IPS-11a (cell line): ENCODE measurements around the gene KCNT1.

Experiments used
- H3K4me3 ChIP-seq: one replicate; pipeline ENCODE4 v1.5.1; 2013; ENCODE audit warnings: low read depth, low read length, control low read depth

The KCNT1 gene

DNA sequence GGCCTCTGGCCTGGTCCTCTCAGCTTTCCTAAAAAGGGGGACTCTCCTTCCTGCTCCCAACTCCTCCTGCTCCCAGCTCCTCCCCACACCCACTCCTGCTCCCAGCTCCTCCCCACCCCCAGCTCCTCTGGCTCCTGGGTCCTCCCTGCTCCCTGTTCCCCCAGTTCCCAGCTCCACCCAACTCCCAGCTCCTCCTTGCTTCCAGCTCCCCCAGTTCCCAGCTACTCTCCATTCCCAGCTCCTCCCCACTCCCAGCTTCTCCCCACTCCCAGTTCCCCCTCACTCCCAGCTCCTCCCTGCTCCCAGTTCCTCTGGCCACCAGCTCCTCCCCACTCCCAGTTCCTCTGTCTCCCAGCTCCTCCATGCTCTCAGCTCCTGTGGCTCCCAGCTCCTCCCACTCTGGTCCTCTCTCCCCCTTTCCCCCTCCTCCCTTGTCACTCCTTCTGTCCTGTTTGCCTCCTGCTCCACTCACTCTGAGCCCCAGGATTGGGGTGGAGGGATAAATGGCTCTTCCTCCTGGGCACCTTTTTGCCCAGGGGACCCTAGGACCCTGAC, 75.7 kb downstream of the KCNT1 start:
- no peak overlapping the region for H3K4me3 ChIP-seq

DNA sequence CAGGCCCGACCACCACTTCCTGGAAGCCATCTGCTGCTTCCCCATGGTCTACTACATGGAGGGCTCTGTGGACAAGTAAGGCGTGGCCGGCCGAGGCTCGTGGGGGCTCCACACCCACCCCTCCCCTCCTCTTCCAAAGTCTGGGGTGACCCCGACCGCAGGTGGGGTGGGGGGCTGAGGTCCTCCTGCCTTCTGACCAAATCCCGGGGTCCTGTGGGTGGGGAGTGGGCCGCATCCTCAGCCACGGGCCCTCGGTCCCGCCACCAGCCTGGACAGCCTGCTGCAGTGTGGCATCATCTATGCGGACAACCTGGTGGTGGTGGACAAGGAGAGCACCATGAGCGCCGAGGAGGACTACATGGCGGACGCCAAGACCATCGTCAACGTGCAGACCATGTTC, 76.4 kb downstream of the KCNT1 start:
- no peak overlapping the region for H3K4me3 ChIP-seq

DNA sequence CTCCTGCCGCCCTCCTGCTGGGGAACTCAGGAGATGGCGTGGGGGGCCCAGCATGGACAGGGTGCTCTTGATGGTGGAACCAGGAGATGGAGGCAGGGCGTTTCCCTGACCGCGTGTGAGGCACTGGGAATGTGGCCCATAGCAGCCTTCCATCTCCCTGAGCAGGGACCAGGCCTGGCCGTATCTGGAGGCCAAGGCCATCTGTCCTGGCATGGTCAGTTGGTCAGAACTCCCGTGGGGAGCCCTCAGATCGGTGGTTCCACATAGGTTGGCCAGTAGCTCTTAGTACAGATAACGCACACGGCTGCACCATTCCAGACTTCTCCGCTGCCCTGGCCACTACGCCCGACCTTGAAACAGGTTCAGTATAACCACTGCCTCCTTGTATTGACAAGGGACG, 77.6 kb downstream of the KCNT1 start:
- no peak overlapping the region for H3K4me3 ChIP-seq

DNA sequence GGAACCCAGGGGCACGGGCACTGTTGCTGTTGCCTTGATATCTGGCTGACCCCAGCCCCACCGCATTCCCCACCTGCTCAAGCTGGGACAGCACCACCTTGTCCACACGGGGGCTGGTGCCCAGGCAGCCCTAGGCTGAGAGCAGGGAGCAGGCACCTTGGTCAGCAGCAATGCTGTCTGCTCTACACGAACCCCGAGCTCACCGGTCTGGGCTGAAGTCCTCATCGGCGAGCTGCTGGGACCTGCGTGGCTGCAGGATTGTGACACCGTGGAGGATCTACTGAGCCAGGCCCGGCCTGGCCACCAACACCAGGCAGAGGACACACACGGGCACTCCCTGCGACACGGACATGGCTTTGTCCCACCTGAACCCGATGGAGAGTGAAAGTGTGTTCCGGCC, 78.1 kb downstream of the KCNT1 start:
- H3K4me3 ChIP-seq: no peak overlapping the region

DNA sequence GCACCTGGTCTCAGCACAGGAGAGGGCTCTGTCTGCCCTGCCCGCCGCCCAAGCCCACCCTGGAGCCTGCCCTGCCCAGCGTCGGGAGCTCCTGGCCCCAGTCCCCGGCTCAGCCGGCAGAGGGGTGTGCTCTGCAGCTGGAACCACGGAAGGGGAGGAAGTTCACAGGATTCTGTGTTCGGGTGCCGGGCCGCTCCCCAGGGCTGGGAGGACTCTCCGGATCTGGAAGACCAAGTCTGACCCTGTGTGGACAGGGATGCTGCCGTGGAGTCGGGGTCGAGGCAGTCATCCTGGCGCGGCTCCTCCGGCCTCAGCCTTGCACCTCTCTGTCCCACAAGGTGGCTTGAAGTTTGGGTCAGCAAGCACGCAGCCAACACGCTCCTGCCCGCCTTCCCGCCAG, 78.6 kb downstream of the KCNT1 start:
- no peak overlapping the region for H3K4me3 ChIP-seq

DNA sequence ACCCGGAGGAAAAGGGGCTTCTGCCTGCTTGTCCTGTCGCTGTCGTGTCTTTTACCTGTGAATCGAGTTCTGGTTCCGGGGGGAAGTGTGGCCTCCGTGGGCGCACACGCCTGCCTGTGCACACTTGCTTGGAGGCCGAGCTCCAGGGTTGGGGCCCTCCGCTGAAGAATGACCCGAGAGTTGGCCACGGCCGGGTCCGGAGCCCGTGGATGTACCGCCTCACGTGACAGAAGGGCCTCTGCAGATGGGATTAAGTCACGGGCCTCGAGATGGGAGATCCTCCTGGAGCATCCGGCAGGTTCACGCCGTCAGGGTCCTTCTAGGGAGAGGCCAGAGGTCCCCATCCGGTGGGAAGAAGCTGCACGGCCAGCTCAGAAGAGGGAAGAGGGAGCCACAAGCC, 81.0 kb downstream of the KCNT1 start:
- no peak overlapping the region for H3K4me3 ChIP-seq

DNA sequence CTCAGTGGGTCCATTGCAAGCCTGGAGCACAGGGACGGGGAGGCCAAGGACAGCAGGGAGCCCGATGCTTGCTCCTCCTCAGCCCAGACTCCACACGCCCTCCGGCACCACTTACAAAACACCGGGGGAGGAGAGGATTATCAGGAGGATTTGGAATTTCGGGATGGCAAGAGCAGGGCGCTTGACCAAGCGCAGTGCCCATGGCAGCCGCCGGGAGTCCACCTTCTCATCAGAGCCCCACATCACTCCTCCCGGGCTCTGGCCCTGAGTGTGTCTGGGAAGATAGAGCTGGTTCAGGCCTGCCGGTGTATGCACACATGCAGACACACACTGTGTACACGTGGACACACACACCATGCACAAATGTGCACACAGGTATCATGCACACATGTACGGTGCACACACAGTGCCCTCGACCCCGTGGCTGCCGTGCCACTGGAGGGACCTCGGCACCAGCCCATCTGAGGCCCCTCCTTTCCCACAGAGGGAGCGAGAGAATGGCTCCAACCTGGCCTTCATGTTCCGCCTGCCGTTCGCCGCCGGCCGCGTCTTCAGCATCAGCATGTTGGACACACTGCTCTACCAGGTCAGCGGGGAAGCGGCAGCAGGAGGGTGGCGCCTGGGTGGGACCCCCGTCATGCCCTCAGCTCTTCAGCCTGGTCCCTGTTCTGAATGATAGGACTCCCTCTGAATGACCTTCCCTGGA, 81.7 kb downstream of the KCNT1 start:
- H3K4me3 ChIP-seq: no peak overlapping the region

DNA sequence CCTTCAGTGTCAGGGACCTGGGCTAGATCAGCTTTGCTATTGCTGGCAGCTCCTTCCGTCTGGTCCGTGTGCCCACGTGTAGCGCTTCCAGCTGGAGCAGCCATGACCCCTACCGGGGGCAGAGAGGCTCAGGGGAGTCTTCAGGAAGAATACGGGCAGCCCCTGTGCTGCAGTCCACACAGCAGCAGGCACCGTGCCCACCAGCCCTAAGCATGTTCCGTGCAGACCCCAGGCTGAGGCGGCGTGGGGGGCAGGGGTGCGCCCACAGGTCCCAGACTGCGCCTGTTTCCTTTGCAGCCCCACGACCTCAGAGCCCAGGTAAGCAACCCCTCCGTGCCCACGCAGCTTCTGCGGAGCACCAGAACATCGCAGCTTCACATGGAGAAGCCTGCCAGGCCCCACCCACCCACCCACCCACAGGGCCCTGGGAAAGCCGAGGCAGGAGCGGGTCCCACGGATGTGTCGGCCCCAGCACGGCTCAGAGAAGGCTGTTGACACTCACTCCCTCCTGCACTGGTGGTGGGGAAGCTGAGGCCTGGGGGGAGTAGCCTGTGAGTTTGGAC, 83.1 kb downstream of the KCNT1 start:
- H3K4me3 ChIP-seq: no peak overlapping the region

DNA sequence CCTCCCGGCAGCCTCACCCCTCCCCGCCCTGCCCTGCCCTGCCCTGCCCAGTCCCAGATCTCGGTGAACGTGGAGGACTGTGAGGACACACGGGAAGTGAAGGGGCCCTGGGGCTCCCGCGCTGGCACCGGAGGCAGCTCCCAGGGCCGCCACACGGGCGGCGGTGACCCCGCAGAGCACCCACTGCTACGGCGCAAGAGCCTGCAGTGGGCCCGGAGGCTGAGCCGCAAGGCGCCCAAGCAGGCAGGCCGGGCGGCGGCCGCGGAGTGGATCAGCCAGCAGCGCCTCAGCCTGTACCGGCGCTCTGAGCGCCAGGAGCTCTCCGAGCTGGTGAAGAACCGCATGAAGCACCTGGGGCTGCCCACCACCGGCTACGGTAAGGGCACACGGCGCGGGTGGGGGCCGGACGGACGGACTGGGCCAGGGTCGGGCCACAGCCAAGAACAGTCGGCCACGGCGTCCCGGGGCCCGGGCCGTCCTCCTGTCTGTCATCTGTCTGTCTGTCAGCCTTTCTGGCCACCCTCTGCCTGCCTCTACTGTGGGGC, 84.2 kb downstream of the KCNT1 start:
- no peak overlapping the region for H3K4me3 ChIP-seq

DNA sequence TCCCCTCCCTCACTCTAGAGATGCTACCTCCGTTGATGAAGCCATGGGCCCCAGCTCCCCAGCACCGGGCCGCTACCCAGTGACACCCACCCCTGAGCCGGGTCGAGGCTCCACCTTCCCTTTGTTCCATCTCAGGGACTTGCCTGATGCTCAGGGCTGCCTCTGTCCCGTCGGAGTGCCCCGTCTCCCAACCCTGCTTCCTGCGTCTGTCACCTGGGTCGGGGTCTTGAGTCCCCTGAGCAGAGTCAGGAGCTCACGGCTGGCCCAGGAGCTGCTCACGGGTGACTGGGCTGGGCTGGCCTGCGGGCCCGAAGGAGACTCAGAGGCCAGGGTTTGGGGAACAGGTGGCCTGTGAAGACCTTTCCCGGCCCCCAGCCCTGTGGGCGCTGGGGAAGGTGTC, 85.3 kb downstream of the KCNT1 start:
- no peak overlapping the region for H3K4me3 ChIP-seq

DNA sequence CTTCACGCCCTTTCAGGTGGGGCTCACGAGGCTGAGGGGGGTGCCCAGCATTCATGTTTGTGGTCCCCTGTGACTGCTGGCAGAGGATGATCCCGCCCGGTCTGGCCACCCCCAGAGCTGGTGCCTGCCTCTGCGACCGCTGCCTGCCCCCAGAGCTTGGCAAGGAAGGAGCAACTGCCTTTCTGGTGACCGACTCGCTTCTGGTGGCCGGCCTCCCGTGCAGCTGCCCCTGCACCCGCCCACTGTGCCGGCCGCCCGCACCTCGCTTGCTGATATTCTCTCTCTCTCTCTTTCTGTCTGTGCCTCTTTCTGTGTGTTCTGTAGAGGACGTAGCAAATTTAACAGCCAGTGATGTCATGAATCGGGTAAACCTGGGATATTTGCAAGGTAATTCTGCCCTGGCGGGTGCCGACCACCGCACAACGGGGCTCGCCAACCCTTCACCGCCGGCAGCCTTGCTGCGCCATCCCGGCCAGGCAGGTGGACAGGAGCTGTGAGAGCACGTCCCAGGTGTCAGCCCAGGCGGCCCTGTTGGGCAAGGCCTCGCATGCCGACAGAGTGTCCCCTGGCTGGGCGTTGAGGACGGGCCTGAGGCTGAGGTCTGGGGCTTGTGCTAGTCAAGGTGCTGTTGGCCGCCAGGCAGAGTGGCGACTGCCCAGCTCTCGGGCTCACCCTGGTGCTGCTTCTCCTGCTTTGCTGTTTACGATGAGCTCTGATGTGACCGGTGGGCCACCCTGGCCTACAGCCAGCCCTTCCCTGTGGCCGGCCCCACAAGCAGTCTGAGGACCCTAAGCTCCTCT, 86.0 kb downstream of the KCNT1 start:
- no peak overlapping the region for H3K4me3 ChIP-seq

DNA sequence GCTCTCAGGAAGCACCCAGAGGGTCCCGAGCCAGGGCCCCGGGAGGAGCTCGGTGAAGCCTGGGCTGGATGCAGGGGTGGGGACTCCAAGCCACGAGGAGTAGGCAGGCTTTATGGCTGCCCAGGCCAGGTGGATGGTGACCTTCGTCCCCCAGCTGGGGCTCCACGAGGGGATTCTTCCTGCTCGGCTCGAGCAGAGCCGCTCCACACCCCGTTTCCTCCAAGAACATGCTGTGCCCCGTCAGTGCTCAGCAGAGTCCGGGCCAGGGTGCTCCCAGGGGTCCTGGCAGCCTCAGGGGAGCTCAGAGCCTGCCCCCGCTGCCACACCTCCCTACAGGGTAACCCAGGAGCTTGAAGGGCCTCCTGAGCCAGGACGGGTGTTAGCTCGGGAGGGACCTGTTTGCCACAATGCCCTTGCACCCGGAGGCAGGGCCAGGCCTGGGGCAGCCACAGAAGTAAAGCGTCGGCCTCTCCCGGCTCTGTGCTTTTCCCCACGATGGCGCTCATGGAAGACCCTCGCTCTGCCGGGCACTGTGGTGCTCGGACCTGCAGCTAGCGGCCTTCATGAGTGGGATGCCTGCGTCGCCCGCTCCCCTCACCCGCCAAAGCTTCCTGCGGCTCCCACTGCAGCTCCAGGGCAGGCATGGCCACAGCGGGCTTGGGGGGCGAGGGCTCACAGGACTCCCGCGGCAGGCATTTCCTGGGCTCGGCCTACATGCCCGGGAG, 86.8 kb downstream of the KCNT1 start:
- no peak overlapping the region for H3K4me3 ChIP-seq

DNA sequence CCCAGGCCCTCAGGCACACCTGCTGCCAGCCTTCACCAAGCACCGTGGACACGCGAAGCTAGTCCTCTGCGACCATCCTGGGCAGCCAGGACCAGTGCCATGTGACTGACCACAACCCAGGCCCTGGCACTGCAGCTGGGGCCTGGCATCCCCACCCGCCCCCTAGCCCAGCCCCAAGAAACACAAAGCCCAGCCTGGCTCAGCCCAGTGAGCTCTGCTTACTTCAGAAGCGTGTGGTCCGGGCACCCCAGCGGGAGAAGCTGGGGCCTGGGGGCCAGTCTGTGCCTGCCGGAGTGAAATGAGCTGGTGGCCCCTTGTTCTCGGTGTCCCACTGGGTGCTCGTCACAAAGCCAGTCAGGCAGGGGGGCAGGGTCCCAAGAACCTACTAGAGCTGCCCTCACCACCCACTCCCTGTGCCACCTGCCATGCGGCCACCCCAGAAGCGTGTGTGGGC, 87.9 kb downstream of the KCNT1 start:
- no peak overlapping the region for H3K4me3 ChIP-seq

DNA sequence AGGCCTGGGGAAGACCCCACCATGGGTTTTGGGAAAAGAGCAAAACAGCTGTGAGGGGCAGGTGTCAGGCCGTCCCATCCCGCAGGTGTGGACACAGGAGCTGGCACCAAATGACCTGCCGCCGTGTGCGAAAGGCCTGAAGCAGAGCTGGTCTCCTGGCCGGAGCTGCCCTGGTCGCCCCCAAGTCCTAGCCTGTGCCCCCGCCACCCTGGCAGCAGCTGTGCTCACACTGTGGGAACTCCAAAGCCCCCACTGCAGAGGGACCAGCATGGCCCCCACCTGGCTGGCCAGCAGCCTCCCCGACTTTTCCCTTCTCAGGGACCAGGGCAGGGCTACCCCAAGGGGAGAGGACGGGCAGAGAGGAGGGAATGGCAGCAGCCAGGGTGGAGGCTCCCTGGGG, 88.4 kb downstream of the KCNT1 start:
- no peak overlapping the region for H3K4me3 ChIP-seq

DNA sequence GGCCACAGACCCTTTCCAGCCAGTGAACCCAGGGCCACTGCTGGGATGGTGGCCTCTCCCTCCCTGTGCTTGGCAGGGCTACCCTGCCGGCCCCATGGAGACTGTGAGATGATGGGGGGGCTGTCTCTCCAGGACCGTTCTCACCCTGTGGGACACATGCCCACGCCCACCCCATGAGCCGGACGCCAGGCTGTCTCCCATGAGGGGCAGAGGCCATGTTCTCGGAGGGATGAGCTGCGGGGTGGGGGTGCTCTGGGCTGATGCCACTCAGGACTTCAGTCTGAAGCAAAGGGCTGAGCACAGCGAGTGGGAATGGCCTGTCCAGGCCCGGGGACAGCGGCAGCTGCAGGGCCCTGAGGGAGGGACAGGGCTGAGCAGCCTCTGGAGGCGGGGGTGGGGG, 88.9 kb downstream of the KCNT1 start:
- H3K4me3 ChIP-seq: no peak overlapping the region

DNA sequence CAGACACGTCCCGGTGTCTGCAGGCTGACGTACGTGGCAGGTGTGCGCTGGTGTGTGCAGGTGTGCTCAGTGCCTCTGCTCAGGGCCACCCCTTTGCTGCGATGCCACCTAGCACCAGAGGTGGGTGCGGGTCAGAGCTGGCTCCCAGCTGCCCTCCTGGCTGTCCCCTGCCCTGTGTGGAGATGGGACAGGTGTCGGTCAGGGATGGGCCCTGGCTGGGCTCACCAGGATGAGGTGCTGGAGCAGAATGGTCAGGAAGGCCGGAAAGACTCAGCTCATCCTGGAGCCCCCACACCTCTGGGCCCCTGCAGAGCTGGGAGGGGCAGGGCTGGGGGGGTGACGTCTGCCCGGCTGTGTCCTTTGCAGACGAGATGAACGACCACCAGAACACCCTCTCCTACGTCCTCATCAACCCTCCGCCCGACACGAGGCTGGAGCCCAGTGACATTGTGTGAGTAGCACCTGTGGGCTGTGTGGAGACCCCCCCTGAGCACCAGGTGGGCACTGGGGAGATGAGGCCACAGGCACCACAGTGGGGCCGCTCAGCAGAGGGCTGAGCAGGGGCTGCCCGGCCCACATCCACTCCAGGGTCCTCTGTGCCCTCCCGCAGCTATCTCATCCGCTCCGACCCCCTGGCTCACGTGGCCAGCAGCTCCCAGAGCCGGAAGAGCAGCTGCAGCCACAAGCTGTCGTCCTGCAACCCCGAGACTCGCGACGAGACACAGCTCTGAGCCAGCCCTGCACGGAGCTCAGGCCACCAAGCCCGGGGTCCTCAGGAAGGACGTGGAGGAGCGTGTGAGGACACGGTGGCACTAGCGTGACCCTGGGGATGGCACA, 89.7 kb downstream of the KCNT1 start:
- H3K4me3 ChIP-seq: no peak overlapping the region

DNA sequence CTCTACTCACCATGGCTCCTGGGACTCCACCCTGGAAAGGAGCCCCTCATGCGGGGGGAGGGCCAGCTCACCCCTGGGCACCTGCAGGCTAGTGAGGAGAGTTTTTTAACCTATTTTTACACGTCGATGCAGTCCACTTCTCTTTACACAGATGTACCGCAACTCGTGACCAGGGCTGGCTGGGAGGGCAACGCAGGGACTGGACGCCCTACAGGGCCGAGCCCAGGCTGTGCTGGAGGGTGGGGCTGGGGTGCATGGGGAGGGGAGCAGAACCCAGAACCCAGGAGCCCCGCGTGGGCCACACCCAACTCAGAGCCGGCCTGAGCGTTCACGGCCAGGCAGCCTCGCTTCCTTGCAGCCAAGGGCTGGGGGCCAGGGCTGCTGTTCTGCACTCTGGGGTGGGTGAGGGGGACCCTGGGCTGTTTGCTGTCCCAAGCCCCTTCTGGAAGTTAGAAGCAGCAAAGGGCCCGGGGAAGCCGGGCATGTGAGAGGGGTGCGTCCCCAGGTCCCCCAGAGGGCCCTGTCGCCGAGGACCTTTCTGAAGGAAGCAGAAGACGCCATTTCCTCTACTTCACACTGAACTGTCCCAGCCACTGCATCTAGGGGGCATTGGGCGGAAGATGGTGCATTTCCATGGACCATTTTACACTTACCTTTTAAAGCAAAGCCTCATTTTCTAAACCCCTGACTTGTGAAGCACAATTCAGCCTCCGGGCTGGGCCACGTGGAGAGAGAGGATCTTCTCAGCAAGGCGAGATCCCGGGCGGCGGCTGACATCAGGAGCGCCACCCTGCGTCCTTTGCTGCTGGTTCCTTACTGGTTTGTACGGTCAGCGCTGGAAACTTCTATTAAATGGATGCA, 90.5 kb downstream of the KCNT1 start:
- no peak overlapping the region for H3K4me3 ChIP-seq

DNA sequence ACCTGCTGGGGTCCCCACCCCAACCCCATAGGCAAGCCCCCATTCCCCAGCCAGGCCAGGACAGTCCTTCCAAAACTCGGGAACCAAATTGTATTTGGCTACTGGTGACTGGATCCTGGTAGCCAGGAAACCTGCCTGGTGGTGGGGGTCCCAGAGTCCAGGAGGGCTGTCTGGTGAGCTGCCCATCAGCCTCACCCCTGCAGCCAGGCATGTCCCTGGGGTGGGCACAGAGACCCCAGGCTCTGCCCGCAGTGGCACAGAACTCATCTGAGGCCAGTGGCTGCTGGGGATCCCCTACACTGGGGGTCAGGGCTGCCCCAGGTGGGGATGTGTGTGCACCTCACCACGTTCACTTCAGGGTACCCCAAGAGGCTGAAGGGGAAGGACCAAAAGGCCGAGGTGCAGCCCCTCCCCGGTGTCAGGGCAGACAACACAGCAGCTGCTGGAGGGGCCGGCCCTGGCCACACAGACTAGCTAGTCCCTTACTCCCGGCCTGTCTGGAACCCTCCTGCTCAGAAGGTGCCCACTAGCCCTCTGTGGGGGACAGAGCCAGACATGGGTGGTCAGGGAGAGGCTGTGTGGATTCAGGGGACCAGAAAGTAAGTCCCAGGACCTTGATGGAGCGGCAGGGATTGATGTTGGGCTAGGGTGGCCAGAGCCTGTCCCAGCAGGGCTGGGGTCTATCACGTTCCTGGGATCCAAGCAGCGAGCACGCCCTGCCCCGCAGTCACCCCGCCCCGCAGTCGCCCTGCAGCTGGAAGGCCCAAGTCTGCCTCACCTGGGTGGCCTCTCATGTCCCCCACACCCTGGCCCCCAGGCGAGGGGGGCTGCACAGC, 91.5 kb downstream of the KCNT1 start:
- H3K4me3 ChIP-seq: no peak overlapping the region

DNA sequence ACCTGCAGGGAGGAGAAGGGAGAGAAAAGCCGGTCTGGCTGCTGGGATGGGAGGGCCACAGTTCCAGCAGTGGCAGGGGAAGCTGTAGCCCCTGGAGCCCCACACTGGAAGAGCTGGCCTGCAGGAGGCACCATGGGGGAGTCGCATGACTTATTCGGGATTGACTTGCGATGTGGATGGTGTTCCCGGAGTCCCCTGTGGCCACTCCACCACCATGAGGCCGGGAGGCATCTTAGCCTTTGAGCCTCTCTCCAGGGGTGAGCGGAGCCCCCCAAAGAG, 92.0 kb downstream of the KCNT1 start:
- no peak overlapping the region for H3K4me3 ChIP-seq
